Stomach (tissue), 9 donors: Measurements from ENCODE around the gene URGCP. TPM values are rescaled to one million over a fixed set of nuclear protein-coding genes. Genes with fewer than 3 reads are reported as not detected.

Experiments
- DNase-seq, 2 donors: peaks; one replicate each; pipeline versions ENCODE4 v3.0.0 to v3.0.0-alpha.2; 2013 to 2019
- H3K27ac ChIP-seq, 5 donors: fragments of 200-600 bp in 4 of 5; sonication (generic) in 4 of 5; one replicate each; pipeline ENCODE4 v1.5.1; 2013 to 2019; ENCODE audit warnings: mild to moderate bottlenecking in 1 of 5, moderate library complexity in 1 of 5
- H3K27me3 ChIP-seq, 3 donors: fragments of 200-600 bp; sonication (generic); one replicate each; pipeline ENCODE4 v1.5.1; 2017 to 2019; ENCODE audit warnings: mixed run types in 1 of 3
- H3K36me3 ChIP-seq, 4 donors: fragments of 200-600 bp; sonication (generic); 1 replicate in 3 of 4; 2 replicates in 1 of 4; pipeline ENCODE4 v1.5.1; 2016 to 2019
- H3K4me1 ChIP-seq, 4 donors: fragments of 200-600 bp; sonication (generic); one replicate each; pipeline ENCODE4 v1.5.1; 2016 to 2019
- H3K4me3 ChIP-seq, 4 donors: fragments of 200-600 bp; sonication (generic) in 3 of 4; one replicate each; pipeline ENCODE4 v1.5.1; 2016 to 2019; ENCODE audit warnings: mild to moderate bottlenecking in 1 of 4
- H3K9me3 ChIP-seq, 4 donors: fragments of 200-600 bp; sonication (generic); one replicate each; pipeline ENCODE4 v1.5.1; 2016 to 2019
- EP300 ChIP-seq: sonication (generic); formaldehyde crosslinking; IDR thresholded peaks from one replicate; pipeline ENCODE4 v1.6.1; 2017; ENCODE audit warnings: antibody characterized with exemption
- POLR2A ChIP-seq, 4 donors: fragments of 450-650 bp; IDR thresholded peaks; one replicate each; pipeline ENCODE4 v1.6.1; 2016; ENCODE audit warnings: antibody characterized with exemption in 4 of 4, control low read depth in 2 of 4, mild to moderate bottlenecking in 1 of 4, moderate library complexity in 1 of 4
- POLR2AphosphoS5 ChIP-seq, 3 donors: sonication (generic); formaldehyde crosslinking; IDR thresholded peaks; one replicate each; pipeline ENCODE4 v1.6.1; 2016; ENCODE audit warnings: antibody characterized with exemption in 3 of 3
- WGBS, 5 donors: extraction: QIAGEN DNeasy Blood & Tissue Kit in 3 of 5; methylation state at CpG; one replicate each; pipeline versions ENCODE4 v1.1.5 to v1.1.7; 2013 to 2018; 5-methylcytosine and 5-hydroxymethylcytosine counted together
- intact Hi-C: fragments of 100-400 bp; cut with DNase I; formaldehyde crosslinking; loops from one replicate; pipeline ENCODE4 v1.15.1; 2023; ENCODE audit warnings: low total_unique reads
- polyA plus RNA-seq, 3 donors: library from polyadenylated mRNA; stranded (reverse); fragments of 200-250 nt; gene quantifications; one replicate each; pipeline ENCODE4 v1.2.3, GENCODE V29; 2013
- total RNA-seq, 5 donors: library from RNA; depleted of rRNA; stranded (reverse); fragments of >200 nt; gene quantifications; one replicate each; pipeline versions ENCODE4 v1.1.0 to v1.2.3, GENCODE V29; 2014 to 2016
- TF ChIP-seq, protein P1 (sequence below), 7 experiments: fragments of 450-650 bp in 4 of 7; fragments of 200-600 bp in 3 of 7; sonication (generic) in 3 of 7; IDR thresholded peaks; one replicate each; pipeline ENCODE4 v1.5.1; 2016 to 2019; ENCODE audit warnings: antibody characterized with exemption in 7 of 7, control low read depth in 2 of 7, mild to moderate bottlenecking in 1 of 7
- donor health status: healthy with polysubstance abuse.
- donor health status: Bipolar disorder and iron deficiency.
- donor health status: healthy.

Gene URGCP
- total and polyA plus RNA-seq, 8 donors = 10.8 to 47.3 (median 24.2) TPM

DNA sequence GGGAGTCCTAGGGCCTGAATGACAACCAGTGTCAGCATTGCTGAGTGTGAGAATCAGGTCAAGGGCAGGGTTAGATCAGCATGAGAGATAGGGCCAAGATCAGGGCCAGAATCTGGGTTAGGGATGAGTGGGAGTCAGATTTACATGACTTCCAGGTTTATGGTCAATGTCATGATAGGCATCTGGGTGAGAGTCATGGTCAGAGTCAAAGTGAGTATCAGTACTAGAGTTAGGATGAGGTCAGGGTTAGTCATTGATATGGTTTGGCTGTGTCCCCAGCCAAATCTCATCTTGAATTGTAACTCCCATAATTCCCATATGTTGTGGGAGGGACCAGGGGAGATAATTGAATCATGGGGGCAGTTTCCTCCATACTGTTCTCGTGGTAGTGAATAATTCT lies 49.4 kb downstream of the URGCP start:
- Histone ChIP-seq H3K36me3 (no peaks in the 10 kb centered on the region), H3K27ac (no peak overlapping the region), H3K4me3 (no peak overlapping the region), H3K9me3 (no peaks in the 10 kb centered on the region), H3K27me3 (no peaks in the 10 kb centered on the region), H3K4me1 (no peaks in the 10 kb centered on the region)
- no peak for DNase-seq
- WGBS, 5 donors = 63 to 85% (median 79%) methylated on average over 1 of the region's 1 CpG
- intact Hi-C loops = no loop called here
- TF ChIP-seq POLR2AphosphoS5 (IDR thresholded peaks at IDR 0.05) = no peak
- TF ChIP-seq EP300 = no peak
- TF ChIP-seq POLR2A (IDR thresholded peaks at IDR 0.05) = no peak
- TF ChIP-seq, protein P1, sequence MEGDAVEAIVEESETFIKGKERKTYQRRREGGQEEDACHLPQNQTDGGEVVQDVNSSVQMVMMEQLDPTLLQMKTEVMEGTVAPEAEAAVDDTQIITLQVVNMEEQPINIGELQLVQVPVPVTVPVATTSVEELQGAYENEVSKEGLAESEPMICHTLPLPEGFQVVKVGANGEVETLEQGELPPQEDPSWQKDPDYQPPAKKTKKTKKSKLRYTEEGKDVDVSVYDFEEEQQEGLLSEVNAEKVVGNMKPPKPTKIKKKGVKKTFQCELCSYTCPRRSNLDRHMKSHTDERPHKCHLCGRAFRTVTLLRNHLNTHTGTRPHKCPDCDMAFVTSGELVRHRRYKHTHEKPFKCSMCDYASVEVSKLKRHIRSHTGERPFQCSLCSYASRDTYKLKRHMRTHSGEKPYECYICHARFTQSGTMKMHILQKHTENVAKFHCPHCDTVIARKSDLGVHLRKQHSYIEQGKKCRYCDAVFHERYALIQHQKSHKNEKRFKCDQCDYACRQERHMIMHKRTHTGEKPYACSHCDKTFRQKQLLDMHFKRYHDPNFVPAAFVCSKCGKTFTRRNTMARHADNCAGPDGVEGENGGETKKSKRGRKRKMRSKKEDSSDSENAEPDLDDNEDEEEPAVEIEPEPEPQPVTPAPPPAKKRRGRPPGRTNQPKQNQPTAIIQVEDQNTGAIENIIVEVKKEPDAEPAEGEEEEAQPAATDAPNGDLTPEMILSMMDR (IDR thresholded peaks at IDR 0.05) = no peak

DNA sequence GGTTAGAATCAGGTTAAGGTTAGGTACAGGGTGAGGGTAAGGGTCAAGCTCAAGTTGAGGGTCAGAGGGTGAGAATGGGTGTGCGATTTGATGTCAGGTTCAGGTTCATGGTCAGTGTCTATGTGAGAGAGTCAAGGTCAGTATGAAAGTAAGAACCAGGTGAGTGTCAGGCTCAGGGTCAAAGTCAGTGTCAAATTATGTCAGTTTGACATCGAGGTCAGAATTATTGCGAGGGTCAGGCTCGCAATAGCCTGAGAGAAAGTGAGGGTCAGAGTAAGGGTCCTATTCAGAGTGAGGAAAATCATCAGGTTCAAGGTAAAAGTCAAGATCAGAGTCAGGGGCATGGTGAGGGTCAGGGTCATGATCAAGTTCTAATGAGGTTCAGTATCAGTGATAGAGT lies 50.1 kb downstream of the URGCP start:
- Histone ChIP-seq H3K4me1 (no peaks in the 10 kb centered on the region), H3K4me3 (no peak overlapping the region), H3K36me3 (no peaks in the 10 kb centered on the region), H3K9me3 (no peaks in the 10 kb centered on the region), H3K27me3 (no peaks in the 10 kb centered on the region), H3K27ac (no peak overlapping the region)
- intact Hi-C loops = no loop called here
- 91 to 97% (median 95%) methylated on average over 4 of the region's 4 CpGs for WGBS, 5 donors
- no peak for DNase-seq
- TF ChIP-seq EP300 = no peak

DNA sequence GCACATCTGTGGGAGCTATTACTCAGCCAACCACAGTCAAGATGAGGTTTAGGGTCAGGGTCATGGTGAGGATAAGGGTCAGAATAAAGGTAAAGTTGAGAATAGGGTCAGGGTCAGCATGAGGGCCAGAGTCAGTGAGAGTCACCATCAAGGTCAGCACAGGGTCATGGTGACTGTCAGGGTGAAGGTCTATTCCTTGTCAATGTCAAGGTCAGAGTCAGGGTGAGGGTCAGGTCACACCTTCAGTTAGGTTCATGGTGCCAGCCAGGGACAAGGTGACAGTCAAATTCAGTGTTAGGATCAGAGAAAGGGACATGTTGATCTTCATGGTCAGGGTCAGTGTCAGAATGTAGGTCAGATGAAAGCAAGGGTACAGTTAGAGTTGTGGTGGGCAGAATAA lies 51.2 kb downstream of the URGCP start:
- Histone ChIP-seq H3K4me3 (no peak overlapping the region), H3K4me1 (no peaks in the 10 kb centered on the region), H3K27me3 (no peaks in the 10 kb centered on the region), H3K27ac (no peak overlapping the region), H3K9me3 (no peaks in the 10 kb centered on the region), H3K36me3 (no peaks in the 10 kb centered on the region)
- intact Hi-C loops = no loop called here
- no peak for DNase-seq
- TF ChIP-seq EP300 (no peak), POLR2A (IDR thresholded peaks at IDR 0.05) (no peak), POLR2AphosphoS5 (IDR thresholded peaks at IDR 0.05) (no peak)
- TF ChIP-seq, protein P1 (IDR thresholded peaks at IDR 0.05) = no peak

DNA sequence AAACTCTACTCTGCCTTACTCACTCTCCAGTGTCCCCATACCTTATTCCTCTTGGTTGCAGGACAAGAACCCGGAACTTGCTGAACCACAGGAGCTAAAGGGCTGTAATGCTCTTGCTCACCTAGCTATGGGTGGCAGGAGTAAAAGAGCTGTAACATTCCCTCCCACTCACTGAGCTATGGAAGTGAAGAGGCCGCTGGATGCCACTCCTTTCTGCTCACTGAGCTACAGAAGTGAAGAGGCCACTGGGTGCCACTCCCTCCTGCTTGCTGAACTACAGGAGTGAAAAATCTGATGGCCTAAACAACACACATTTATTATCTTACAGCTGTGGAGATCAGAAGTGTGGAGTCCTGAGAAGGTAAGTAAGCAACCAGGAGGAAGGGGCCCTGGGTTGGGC lies 54.6 kb downstream of the URGCP start:
- TF ChIP-seq POLR2A (IDR thresholded peaks at IDR 0.05) = no peak
- TF ChIP-seq EP300 = no peak
- TF ChIP-seq, protein P1 (IDR thresholded peaks at IDR 0.05) = no peak
- no peak for TF ChIP-seq POLR2AphosphoS5 (IDR thresholded peaks at IDR 0.05)
- WGBS, 5 donors = 85 to 90% (median 86%) methylated on average over 2 of the region's 2 CpGs

DNA sequence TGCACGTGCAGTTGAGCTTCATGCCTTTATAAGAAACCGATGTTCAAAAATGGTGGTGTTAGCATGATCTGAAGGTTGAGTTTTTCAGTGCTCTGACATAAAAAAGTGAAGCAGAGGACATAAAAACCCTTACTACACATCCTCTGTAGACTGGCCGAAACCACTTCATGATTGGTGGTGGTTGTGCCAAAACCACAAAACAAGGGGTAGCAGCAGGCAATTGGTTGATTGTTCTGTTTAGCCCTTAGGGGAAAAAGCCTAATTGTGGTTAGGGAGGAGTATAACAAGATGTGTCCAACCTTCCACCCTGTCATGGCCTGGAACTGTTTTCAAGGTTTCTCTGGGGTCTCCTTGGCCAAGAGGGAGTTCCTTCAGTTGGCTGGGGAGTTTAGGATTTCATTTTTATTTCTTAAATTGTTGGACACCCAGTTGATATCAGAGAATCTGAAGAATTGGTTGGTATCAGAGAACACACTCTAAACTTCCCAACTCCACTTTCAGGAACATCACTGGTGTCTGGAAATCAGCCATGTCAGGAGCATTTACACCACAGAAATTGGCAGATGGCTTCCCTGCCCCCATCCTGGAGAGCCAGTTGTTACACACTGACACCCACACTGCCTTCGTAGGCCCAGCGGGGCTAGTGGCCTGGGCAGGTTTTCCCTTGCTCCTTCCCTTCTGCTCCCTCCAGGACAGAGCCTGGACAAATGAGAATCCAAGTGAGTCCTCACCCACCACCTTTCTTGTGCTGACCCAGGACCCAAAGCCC lies 55.9 kb downstream of the URGCP start:
- Histone ChIP-seq H3K36me3 (no peaks in the 10 kb centered on the region), H3K4me1 (no peaks in the 10 kb centered on the region), H3K4me3 (no peak overlapping the region), H3K27ac (no peak overlapping the region), H3K9me3 (no peaks in the 10 kb centered on the region), H3K27me3 (peaks cover 0 to 11% (median 0%) of the 10 kb centered on the region in 3 donors)
- WGBS, 5 donors = 90 to 92% (median 92%) methylated on average over 5 of the region's 5 CpGs
- TF ChIP-seq POLR2AphosphoS5 (IDR thresholded peaks at IDR 0.05) (no peak), POLR2A (IDR thresholded peaks at IDR 0.05) (no peak), EP300 (no peak)
- TF ChIP-seq, protein P1 (IDR thresholded peaks at IDR 0.05) = no peak
- no peak for DNase-seq
- intact Hi-C loops = no loop called here

More for the DNA sequence above, 54.6 kb downstream of the URGCP start:
- peaks cover 0 to 3% (median 0%) of the 10 kb centered on the region in 3 donors for H3K27me3 ChIP-seq
- no peak overlapping the region for H3K4me3 ChIP-seq
- H3K9me3 ChIP-seq = no peaks in the 10 kb centered on the region
- H3K4me1 ChIP-seq = no peaks in the 10 kb centered on the region
- DNase-seq = no peak
- intact Hi-C loops = no loop called here
- no peaks in the 10 kb centered on the region for H3K36me3 ChIP-seq
- H3K27ac ChIP-seq = no peak overlapping the region
